Dermis blood vessel endothelial cell (primary cell): ENCODE data around the gene MICU2. TPM values are rescaled to one million over a fixed set of nuclear protein-coding genes. Genes with fewer than 3 reads are reported as not detected.
A peak's percentile ranks its signal among the peaks of the same experiment; 100 is the strongest.

Source experiments
- DNase-seq: peaks from one replicate; pipeline ENCODE4 v3.0.0; 2010
- total RNA-seq: library from RNA; depleted of rRNA; stranded (reverse); fragments of >200 nt; gene quantifications from 2 replicates; pipeline ENCODE4 v1.2.3, GENCODE V29; 2014

MICU2 gene
- total RNA-seq, 1 donor from 2014 or later = 46.3 TPM

GRCh38 chr13:21478881-21479808, 124.8 kb downstream of the MICU2 start:
- peak; percentile 82 for DNase-seq

- DNase-seq = peak; percentile 93
Observed at GRCh38 chr13:21476893-21477472, 127.0 kb downstream of the MICU2 start.

- DNase-seq = no peak
Observed at GRCh38 chr13:21475115-21475514, 128.9 kb downstream of the MICU2 start.

- no peak for DNase-seq
Observed at GRCh38 chr13:21470785-21471184, 133.2 kb downstream of the MICU2 start.

GRCh38 chr13:21466527-21466926, 137.4 kb downstream of the MICU2 start:
- DNase-seq = no peak

GRCh38 chr13:21465710-21466160, 138.2 kb downstream of the MICU2 start:
- DNase-seq = no peak

- DNase-seq = no peak
Observed at GRCh38 chr13:21463424-21463823, 140.5 kb downstream of the MICU2 start.

GRCh38 chr13:21461131-21461530, 142.8 kb downstream of the MICU2 start:
- no peak for DNase-seq

GRCh38 chr13:21458813-21459701, 144.9 kb downstream of the MICU2 start, which contains the start of gene ZDHHC20:
Gene ZDHHC20 (minus strand): TSS chr13:21459303. CDS start chr13:21459171, 132 bp downstream.
- peak; percentile 87 for DNase-seq

GRCh38 chr13:21458451-21458812, 145.5 kb downstream of the MICU2 start:
- DNase-seq = peak; percentile 26

GRCh38 chr13:21453387-21454081, 150.4 kb downstream of the MICU2 start:
- DNase-seq = no peak

- DNase-seq = no peak
Observed at GRCh38 chr13:21450936-21451335, 153.0 kb downstream of the MICU2 start.

GRCh38 chr13:21446656-21447055, 157.3 kb downstream of the MICU2 start:
- DNase-seq = no peak

GRCh38 chr13:21445759-21446158, 158.2 kb downstream of the MICU2 start:
- DNase-seq = no peak

- DNase-seq = no peak
Observed at GRCh38 chr13:21443171-21443570, 160.8 kb downstream of the MICU2 start.

Other genes starting within 250 kb of the MICU2 start
- 110 and 123 TPM in 2 replicates for gene ZDHHC20, start 144.9 kb downstream of the MICU2 start, total RNA-seq
- gene FGF9, start 66.9 kb upstream of the MICU2 start, total RNA-seq = under 0.01 TPM in 1 of 2 replicates, not detected in the other